Thymus (tissue), 11 donors: Measurements from ENCODE around the gene MAPK14. TPM values are rescaled to one million over a fixed set of nuclear protein-coding genes. Genes with fewer than 3 reads are reported as not detected.

ENCODE experiments used
- DNase-seq, 9 donors: peaks; one replicate each; pipeline ENCODE4 v3.0.0-alpha.2; 2013; ENCODE audit warnings: low spot score in 9 of 9, low read depth in 6 of 9, missing footprints in 1 of 9
- H3K27ac ChIP-seq, 2 donors: one replicate each; pipeline ENCODE4 v1.5.1; 2013; ENCODE audit warnings: control low read depth in 1 of 2, low read depth in 1 of 2, low read length in 1 of 2, mild to moderate bottlenecking in 1 of 2, moderate library complexity in 1 of 2
- H3K27me3 ChIP-seq, 2 donors: one replicate each; pipeline ENCODE4 v1.5.1; 2013; ENCODE audit warnings: low read length in 1 of 2; ENCODE audit not compliant: control insufficient read depth in 2 of 2, insufficient read depth in 1 of 2
- H3K36me3 ChIP-seq, 2 donors: one replicate each; pipeline ENCODE4 v1.5.1; 2013; ENCODE audit warnings: low read length in 1 of 2, mild to moderate bottlenecking in 1 of 2, moderate library complexity in 1 of 2; ENCODE audit not compliant: control insufficient read depth in 2 of 2, insufficient read depth in 2 of 2
- H3K4me1 ChIP-seq, 2 donors: one replicate each; pipeline ENCODE4 v1.5.1; 2013; ENCODE audit warnings: low read length in 2 of 2; ENCODE audit not compliant: control insufficient read depth in 2 of 2, insufficient read depth in 2 of 2
- H3K4me3 ChIP-seq, 2 donors: one replicate each; pipeline ENCODE4 v1.5.1; 2013; ENCODE audit warnings: low read length in 2 of 2, control low read depth in 1 of 2, mild to moderate bottlenecking in 1 of 2
- H3K9me3 ChIP-seq, 2 donors: one replicate each; pipeline ENCODE4 v1.5.1; 2013; ENCODE audit warnings: low read length in 1 of 2, mild to moderate bottlenecking in 1 of 2; ENCODE audit not compliant: control insufficient read depth in 2 of 2, insufficient read depth in 1 of 2
- WGBS: extraction: QIAGEN DNeasy Blood & Tissue Kit; methylation state at CpG from one replicate; pipeline ENCODE4 v1.1.7; 2013; 5-methylcytosine and 5-hydroxymethylcytosine counted together
- polyA plus RNA-seq: library from polyadenylated mRNA; stranded (reverse); fragments of 200-250 nt; gene quantifications from one replicate; pipeline ENCODE4 v1.2.3, GENCODE V29; 2013
- total RNA-seq: library from RNA; stranded (reverse); fragments of 120-200 nt; gene quantifications from one replicate; pipeline ENCODE4 v1.2.4, GENCODE V29; 2013
- donor health status: healthy.

Gene MAPK14
- total and polyA plus RNA-seq, 2 donors: 33.4 to 44.0 TPM

DNA sequence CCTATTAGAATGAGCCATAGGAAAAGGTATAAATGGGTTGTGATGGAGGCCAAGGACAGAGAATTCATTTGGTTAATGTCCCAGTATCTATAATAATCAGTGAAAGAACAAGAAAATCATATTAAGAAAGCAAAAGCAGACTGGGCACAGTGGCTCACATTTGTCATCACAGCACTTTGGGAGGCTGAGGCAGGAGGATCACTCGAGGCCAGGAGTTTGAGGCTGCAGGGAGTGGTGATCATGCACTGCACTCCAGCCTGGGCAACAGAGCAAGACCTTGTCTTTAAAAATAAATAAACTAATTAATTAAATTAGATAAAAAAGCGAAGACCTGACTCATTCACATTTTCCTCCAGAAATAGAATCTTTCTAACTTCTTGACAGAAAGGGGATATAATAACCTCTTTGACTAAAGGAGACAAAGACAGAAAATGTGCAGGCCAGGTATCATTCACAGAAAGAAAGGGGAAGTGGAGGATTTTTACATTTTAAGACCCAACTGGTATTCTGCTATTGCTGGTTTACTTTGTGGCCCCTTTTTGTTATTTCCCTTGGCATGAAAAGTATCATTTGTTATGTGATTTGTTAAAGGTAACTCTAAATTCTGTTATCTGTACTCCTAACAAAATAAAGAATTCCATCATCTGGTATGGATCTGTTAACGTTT, 70.8 kb downstream of the MAPK14 start:
- peaks cover 0 to 7% of the 10 kb centered on the region in 2 donors for H3K9me3 ChIP-seq
- H3K27me3 ChIP-seq: no peaks in the 10 kb centered on the region
- peak overlapping the region in 1 of 2 donors; percentile 88 for H3K27ac ChIP-seq
- no peak overlapping the region for H3K4me3 ChIP-seq
- peaks cover 10 to 28% of the 10 kb centered on the region in 2 donors for H3K36me3 ChIP-seq
- no peak for DNase-seq
- H3K4me1 ChIP-seq: peaks cover 16 to 61% of the 10 kb centered on the region in 2 donors
- 72% methylated on average over 3 of the region's 3 CpGs for WGBS

DNA sequence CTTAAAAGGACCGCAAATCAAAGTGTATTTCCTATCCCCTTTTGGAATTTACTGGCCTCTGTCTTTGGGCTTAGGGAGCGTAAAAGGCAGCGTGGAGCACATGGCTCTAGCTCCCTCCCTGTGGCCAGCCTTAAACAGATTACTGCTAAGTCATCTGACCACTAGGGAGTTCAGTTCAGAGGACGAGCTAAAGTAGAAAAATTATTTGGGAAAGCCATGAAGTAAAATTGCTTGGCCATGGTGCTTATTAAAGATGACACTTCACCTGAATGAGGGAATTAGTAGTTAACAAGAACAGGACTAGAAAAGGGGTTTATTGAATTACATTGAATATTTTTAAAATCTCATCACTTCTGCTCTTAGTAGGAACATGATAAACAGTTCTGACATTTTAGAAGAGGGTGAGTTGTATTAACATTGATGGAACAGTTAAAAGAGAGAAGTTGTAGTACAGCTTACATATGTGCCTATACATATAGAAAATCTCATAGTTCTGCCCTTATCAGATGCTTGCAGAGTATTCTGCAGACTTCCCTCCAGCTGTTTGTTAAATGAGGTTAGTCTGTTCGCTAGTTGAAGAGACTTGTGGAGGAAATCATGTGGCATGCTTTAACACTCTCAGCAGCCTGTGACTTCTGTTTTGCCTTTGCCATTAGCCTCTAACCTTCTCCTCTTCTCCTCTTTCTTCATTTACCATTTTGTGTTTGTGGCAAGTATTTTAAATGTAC, 71.5 kb downstream of the MAPK14 start:
- H3K36me3 ChIP-seq: peaks cover 10 to 35% of the 10 kb centered on the region in 2 donors
- peak overlapping the region; percentile 75 to 88 for H3K27ac ChIP-seq
- WGBS: 63% methylated on average over 5 of the region's 5 CpGs
- peak in 5 of 9 donors; percentile 70 to 90 (median 74) for DNase-seq
- H3K9me3 ChIP-seq: peaks cover 0 to 7% of the 10 kb centered on the region in 2 donors
- H3K4me1 ChIP-seq: peaks cover 20 to 68% of the 10 kb centered on the region in 2 donors
- H3K27me3 ChIP-seq: no peaks in the 10 kb centered on the region
- no peak overlapping the region for H3K4me3 ChIP-seq

DNA sequence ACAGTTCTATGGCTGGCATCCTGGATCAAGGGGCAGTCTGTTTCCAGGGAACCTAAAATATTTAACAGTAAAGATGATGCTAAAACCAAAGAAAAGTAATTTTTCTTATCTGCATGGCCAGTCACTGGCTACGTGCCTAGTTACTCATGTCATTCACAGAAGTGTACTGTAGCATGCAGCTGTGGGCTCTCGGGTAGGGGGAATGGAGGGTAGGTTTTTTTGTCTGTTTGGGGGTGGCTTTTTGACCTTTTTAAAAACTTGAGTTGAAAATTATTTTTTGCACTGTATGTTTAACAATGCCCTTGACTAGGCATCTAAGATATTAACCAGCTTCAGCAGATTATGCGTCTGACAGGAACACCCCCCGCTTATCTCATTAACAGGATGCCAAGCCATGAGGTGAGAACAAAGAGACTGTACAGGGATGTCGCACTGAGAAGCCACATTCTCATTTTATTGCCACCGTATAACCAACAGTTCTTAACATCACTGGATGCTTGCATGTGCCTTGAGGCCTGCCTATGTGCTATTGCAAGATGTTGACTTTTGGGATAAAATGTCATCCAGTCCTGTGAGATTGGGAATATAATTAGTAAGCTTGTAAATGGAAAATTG, 72.4 kb downstream of the MAPK14 start:
- WGBS: 10% methylated on average over 6 of the region's 6 CpGs
- DNase-seq: peak in 3 of 9 donors; percentile 50 to 85 (median 62)
- no peaks in the 10 kb centered on the region for H3K27me3 ChIP-seq
- H3K27ac ChIP-seq: peak overlapping the region; percentile 75 to 88
- peaks cover 10 to 42% of the 10 kb centered on the region in 2 donors for H3K36me3 ChIP-seq
- H3K9me3 ChIP-seq: peaks cover 0 to 7% of the 10 kb centered on the region in 2 donors
- no peak overlapping the region for H3K4me3 ChIP-seq
- peaks cover 20 to 68% of the 10 kb centered on the region in 2 donors for H3K4me1 ChIP-seq

DNA sequence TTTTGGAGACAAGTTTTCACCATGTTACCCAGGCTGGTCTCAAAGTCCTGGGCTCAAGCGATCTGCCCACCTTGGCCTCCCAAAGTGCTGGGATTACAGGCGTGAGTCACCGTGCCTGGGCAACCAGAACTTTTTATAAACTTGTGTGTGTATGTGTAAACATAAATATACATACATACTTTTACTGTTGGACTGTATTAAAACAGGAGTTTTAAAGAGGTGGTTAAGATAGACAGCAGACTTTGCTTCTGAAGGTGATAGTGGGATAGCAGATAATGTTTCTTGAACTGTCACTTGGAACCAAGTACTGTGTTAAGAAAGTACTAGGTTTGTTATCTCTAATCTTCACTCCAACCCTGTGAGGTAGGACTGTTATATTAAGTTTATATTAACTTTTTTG, 74.1 kb downstream of the MAPK14 start:
- no peak overlapping the region for H3K27ac ChIP-seq
- H3K36me3 ChIP-seq: peaks cover 7 to 40% of the 10 kb centered on the region in 2 donors
- no peaks in the 10 kb centered on the region for H3K27me3 ChIP-seq
- H3K4me3 ChIP-seq: no peak overlapping the region
- WGBS: 100% methylated on average over 3 of the region's 3 CpGs
- peaks cover 16 to 57% of the 10 kb centered on the region in 2 donors for H3K4me1 ChIP-seq
- peaks cover 0 to 7% of the 10 kb centered on the region in 2 donors for H3K9me3 ChIP-seq
- DNase-seq: no peak

DNA sequence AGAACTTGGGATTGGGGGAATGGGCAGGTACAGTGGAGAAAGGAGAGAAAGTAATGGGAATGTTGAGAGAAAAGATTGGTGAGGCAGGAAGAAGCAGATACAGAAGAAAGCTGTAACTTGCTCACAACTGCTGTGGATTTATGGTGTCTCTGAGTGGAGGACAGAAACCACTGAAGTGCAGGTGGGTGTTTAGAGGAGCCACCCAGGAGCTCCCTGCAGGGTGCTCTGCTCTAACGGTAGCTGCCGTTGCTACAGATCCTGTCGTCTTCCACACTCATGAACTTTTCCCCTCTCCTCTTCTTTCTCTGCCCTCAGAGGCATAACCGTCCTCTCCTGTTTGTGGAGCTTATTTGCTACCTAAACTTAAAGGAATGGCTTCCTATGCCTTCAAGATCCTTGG, 75.2 kb downstream of the MAPK14 start:
- Histone ChIP-seq H3K9me3 (peaks cover 0 to 7% of the 10 kb centered on the region in 2 donors), H3K27me3 (no peaks in the 10 kb centered on the region), H3K27ac (peak overlapping the region; percentile 71 to 87), H3K4me1 (peaks cover 22 to 64% of the 10 kb centered on the region in 2 donors), H3K4me3 (peak overlapping the region in 1 of 2 donors; percentile 16), H3K36me3 (peaks cover 7 to 46% of the 10 kb centered on the region in 2 donors)
- WGBS: 17% methylated on average over 4 of the region's 4 CpGs
- DNase-seq: peak in 3 of 9 donors; percentile 51 to 79 (median 59)

DNA sequence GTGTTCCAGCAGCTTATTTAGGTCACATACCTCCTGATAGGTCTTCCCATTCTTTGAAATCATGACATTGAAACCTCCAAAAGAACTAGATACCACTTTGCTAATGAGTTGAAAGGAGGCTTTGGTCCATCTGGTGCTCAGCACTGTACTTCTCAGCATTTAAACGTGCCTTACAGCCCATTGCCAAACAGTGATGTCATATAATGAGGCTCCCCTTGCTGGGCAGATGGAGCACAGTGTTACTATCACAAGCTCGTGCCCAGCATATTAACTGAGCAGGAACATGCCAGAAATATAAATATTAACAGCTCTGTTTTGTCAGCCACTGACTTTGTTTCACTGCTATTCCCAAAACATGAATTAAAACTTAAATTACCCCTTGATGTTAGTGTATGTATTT, 77.2 kb downstream of the MAPK14 start:
- DNase-seq: no peak
- no peak overlapping the region for H3K27ac ChIP-seq
- peaks cover 30 to 66% of the 10 kb centered on the region in 2 donors for H3K4me1 ChIP-seq
- no peaks in the 10 kb centered on the region for H3K27me3 ChIP-seq
- no peak overlapping the region for H3K4me3 ChIP-seq
- WGBS: 92% methylated on average over 2 of the region's 2 CpGs
- peaks cover 0 to 7% of the 10 kb centered on the region in 2 donors for H3K9me3 ChIP-seq
- peaks cover 7 to 55% of the 10 kb centered on the region in 2 donors for H3K36me3 ChIP-seq

DNA sequence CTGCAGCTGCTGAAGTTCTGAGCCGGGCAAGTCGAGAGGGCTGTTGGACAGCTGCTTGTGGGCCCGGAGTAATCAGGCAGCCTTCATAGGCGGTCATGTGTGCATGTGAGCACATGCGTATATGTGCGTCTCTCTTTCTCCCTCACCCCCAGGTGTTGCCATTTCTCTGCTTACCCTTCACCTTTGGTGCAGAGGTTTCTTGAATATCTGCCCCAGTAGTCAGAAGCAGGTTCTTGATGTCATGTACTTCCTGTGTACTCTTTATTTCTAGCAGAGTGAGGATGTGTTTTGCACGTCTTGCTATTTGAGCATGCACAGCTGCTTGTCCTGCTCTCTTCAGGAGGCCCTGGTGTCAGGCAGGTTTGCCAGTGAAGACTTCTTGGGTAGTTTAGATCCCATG, 81.5 kb downstream of the MAPK14 start:
- Histone ChIP-seq H3K4me3 (no peak overlapping the region), H3K27ac (peak overlapping the region; percentile 97 to 100), H3K27me3 (no peaks in the 10 kb centered on the region), H3K4me1 (peaks cover 33 to 54% of the 10 kb centered on the region in 2 donors), H3K9me3 (no peaks in the 10 kb centered on the region), H3K36me3 (peaks cover 9 to 52% of the 10 kb centered on the region in 2 donors)
- peak in 6 of 9 donors; percentile 63 to 95 (median 86) for DNase-seq
- WGBS: 8% methylated on average over 7 of the region's 7 CpGs

DNA sequence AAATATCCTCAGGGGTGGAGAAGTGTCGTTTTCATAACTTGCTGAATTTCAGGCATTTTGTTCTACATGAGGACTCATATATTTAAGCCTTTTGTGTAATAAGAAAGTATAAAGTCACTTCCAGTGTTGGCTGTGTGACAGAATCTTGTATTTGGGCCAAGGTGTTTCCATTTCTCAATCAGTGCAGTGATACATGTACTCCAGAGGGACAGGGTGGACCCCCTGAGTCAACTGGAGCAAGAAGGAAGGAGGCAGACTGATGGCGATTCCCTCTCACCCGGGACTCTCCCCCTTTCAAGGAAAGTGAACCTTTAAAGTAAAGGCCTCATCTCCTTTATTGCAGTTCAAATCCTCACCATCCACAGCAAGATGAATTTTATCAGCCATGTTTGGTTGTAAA, 82.4 kb downstream of the MAPK14 start:
- H3K27me3 ChIP-seq: no peaks in the 10 kb centered on the region
- peaks cover 9 to 45% of the 10 kb centered on the region in 2 donors for H3K36me3 ChIP-seq
- no peak for DNase-seq
- H3K4me1 ChIP-seq: peaks cover 37 to 58% of the 10 kb centered on the region in 2 donors
- H3K4me3 ChIP-seq: no peak overlapping the region
- no peaks in the 10 kb centered on the region for H3K9me3 ChIP-seq
- peak overlapping the region; percentile 84 to 97 for H3K27ac ChIP-seq
- WGBS: 96% methylated on average over 3 of the region's 3 CpGs

DNA sequence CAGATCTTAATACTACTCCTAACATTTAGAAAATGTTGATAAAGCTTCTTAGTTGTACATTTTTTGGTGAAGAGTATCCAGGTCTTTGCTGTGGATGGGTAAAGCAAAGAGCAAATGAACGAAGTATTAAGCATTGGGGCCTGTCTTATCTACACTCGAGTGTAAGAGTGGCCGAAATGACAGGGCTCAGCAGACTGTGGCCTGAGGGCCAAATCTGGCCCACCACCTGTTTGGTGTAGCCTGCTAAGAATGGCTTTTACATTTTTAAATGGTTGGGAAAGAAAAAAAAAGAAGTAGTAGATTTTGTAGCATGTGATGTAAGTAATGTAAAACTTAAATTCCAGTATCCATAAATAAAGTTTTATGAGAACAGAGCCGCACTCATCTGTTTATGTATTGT, 83.3 kb downstream of the MAPK14 start:
- H3K4me3 ChIP-seq: no peak overlapping the region
- peaks cover 9 to 41% of the 10 kb centered on the region in 2 donors for H3K36me3 ChIP-seq
- no peak for DNase-seq
- 98% methylated on average over 4 of the region's 4 CpGs for WGBS
- no peaks in the 10 kb centered on the region for H3K27me3 ChIP-seq
- no peak overlapping the region for H3K27ac ChIP-seq
- H3K4me1 ChIP-seq: peaks cover 43 to 65% of the 10 kb centered on the region in 2 donors
- H3K9me3 ChIP-seq: no peaks in the 10 kb centered on the region
